Fibroblast of gingiva (primary cell): ENCODE data around the gene PTH1R.

Source experiments
- DNase-seq: peaks from one replicate; pipeline ENCODE4 v3.0.0-alpha.2; 2011; ENCODE audit warnings: low read depth

PTH1R gene

DNA sequence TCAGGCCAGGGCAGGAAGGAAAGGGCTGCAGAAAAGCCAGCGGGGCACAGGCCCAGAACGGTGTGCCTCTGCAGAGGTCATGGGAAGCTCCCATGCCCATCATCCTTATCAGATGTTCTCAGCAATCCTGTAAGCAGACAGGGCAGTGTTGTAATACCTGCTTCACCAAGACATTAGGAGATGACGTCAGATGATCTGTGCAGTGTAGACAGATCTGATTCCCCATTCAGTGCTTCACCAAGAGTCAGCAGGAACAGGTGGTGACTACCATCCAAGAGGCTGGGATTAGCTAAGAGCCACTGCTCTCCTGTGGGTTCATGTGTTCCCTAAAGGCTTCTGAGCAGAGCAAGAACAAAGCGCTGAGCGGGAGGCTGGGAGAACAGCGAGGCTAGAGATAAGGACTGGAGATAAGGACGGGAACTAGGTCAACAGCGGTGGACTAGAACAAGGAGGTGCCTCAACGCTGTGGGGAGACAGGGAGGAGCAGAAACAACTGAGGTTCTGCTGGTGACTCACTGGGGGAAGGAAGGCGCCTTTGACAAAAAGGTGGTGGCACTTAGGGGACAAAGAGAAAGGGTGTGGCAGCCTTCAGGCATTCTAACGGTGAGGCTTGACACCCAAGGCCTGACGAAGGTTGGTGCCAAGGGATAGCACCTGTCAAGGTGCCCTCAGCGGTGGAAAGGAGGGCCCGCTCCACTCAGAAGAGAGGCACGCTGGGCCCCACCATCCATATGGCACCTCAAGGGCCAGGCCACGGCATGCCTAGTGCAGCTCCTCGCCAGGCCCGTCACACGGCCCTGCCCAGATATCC, 70.7 kb downstream of the PTH1R start:
- DNase-seq: no peak

DNA sequence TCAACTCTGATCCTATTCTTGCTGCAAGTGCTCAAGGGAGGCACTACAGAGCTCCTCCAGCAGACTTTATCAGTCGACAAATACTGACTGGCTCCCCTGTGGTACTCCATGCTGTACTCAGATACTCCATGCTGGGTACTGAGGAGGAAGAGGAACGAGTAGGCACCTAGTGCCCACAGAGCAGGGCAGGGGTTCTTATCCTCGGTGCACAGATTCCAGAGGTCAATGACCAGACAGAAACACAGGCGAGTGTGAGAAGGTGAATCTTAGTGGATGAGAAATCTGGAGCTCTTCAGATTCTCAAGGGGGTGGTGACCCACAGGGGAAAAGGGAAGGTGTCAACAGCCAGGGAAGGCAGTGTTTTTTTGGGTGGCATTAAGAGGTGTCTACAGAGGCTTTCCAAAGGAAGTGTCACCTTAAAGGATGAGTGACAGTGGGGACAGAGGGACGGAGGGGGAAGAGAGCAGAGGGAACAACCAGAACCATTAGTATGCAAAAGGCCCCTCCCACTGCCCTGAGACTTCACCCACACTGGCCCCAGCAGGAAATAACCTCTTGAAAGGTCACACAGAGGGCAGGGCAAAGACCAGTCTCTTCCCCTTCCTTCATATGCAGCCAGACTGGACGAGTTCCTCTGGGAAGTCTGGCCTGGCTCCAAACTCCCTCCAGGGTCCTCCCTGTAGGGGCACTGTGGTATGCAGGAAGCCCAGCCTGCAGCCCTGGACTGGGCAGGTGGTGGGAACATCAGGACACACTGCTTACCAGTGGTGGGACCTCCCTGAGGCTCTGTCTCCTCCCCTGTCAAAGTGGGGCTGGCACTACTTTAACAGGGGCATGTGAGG, 71.5 kb downstream of the PTH1R start:
- no peak for DNase-seq

DNA sequence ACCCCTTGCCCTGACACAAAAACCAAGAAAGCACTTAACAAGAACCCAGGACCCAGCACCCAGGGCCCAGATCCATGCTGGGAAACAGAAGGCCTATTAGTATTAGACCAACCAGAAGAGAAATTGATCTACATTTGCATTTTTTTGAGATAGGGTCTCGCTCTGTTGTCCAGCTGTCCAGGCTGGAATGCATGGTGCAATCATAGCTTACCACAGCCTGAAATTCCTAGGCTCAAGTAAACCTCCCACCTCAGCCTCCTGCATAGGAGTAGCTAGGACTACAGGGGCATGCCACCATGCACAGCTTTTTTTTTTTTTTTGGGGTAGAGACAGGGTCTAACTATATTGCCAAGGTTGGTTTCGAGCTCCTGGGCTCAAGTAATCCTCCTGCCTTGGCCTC, 72.7 kb downstream of the PTH1R start:
- DNase-seq: no peak

DNA sequence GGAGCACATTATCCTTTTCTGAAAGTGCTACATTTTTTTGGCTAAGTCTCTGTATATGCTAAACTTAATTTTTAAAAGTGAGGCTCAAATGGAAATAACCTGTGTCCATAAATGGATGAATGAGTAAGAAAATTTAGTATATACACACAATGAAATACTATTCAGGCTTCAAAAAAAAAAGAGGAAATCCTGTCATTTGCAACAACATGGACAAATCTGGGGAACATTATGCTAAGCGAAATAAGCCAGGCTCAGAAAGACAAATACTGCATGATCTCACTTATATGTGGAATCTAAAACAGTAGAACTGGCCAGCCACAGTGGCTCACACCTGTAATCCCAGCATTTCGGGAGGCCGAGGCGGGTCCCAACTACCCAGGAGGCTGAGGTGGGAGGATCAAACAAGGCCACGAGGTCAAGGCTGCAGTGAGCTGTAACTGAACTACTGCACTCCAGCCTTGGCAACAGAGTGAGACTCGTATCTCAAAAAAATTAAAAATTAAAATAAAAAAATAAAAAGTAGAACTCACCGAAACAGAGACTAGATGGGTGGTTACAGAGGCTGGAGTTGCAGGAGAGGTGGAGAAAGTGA, 73.2 kb downstream of the PTH1R start:
- DNase-seq: no peak

DNA sequence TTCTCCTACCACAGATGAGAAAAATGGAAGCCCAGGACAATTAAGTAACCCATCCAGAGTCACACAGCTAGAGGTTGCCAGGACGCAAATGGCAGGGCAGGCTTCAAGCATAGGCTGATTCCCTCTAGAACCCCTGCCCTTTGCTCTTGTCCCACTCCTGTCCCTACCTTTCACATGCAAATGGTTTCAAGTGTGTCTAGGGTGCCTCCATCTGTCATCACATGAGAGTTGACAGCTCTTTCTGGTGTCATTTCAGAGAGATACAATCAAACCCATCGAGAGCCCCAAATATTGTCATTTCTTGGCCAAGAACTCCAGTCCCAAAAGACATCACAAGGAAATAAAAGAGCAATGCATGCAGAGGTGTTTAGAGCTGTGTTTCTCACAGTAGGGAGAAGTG, 75.3 kb downstream of the PTH1R start:
- no peak for DNase-seq
